DMS79 (cell line): ENCODE measurements around the gene FAM120AOS.
A peak's percentile ranks its signal among the peaks of the same experiment; 100 is the strongest.

Experiments
- DNase-seq: peaks from one replicate; lab custom pipeline; 2025; lab: John Stamatoyannopoulos, UW

Gene FAM120AOS

DNA sequence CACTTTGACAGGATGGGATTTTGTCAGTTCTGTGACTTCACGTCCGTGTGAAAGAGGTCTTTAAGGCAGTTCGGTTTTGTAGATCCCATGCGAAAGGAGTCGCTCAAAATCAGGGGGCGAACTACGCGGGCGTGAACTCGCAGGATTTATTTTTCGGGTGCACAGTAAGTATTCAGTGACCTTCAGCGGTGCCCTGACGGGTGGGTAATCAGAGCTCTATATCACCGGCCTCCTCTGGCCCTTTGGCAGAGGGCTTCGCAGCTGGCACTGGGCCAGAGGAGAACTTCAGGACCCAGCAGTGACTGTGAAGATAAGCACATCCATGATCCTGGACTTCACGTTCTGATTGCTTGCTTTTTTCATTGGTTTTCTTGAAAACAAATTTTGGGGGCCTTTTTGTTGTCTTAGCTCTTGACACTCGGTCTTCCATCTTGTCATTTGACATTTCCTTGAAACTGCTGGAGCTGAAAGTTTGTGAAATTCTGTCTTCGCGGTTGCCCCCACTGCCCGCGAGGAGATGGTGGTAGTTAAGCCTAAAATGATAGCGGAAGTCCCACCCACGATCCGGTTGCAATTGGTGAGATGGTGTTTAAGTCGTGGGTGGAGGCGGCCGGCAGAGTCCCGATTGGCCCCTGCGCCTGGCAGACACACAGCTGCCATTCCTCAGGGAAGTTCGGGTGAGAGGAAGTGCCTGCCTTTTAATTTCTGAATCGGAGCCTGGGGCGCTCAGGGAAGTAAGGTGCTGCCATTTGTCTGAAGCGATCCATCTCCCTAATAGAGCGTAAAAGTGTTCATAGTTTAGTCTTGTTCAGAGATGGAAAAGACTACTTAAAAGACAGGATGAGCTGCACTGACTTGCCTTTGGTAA, at the start of gene FAM120AOS:
Gene FAM120AOS, minus strand, starts transcription at position 535 of the 868 bp plus-strand sequence. CDS start 872 bp downstream, outside the sequence.
- DNase-seq = peak; percentile 78

DNA sequence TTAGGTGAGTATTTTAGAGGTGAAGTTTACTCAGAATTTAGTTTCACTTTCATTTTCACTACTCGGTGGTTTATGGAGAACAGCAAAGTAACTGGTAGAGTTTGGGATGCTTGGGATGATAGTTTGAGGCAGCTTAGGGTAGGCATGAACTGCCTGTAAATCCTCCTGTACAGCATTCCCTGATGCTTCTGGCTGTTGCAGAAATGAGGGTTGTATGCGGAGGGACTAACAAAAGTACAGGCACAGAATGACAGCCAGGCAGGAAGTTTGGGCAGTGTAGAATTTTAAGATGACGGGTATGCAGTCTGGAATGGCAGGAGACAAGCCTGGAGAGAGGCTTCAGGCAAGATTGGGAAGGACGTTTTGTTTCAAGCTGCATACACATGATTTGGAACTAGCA, 48.0 kb upstream of the FAM120AOS start:
- no peak for DNase-seq

DNA sequence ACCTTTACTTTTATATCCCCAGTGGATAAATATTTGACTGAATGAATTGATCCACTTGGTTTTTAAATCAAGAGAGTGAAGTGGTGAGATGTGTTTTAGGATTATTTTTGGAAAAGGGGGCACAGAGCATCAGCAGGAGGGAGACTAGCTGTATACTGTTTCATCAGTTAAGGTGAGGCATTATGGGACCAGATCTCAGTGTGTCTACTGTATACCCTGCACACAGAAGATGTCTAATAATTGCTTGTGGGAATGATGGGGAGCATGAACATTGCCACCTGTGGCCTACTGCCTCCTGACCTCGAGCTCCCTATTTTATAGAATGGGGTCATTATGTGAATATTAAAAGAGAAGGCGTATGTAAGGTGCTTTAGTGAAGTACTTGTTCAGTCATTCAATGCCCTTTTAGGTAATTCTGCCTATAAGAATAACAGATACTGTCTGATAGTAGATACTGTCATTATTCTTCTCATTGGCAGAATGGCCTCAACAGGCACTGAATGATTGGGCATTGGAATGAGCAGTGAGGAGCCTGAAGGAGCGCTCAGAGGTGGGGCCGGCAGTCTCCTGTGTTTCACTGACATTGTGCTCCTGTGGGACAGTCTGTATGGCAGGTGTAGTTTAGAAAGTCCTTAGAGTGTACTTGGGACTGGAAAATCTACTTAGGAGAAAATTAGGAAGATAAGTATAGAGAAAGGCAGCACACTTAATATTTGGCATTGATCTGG, 47.4 kb upstream of the FAM120AOS start:
- no peak for DNase-seq

DNA sequence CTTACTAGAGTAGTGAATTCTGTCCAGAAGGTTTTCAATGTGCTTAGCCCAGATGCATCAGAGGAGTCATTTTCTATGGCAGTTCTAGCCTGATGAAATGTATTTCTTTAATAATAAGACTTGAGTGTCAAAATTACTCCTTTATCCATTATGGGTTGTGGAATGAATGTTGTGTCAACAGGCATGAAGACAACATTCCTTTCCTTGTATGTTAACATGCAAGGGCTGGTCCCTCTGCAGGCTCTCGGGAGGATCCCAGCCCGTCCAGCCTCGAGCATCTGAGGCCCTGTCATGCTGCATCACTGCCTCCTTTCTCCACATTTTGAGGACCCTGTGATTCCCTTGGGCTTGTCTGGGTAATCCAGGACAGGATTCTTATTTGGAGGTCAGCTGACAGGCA, 42.9 kb upstream of the FAM120AOS start:
- no peak for DNase-seq

DNA sequence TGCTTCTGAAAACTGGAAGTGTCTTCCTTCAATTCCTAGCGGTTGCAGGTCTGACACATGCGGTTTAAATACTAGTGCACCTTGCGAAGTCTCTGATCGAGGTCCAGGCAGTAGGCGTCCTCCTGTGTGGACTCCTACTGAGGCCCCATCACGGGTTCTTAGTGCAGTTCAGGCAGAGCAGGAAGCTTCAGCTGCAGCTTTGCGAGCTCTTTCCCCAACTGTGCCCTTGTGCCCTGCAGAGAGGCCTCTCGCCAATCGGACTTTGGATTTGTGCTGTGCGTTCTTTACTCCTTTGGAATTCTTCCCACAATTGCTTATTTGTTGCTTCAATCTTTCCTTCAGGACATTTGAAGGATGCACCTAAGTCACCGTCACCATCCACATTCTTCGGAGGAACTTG, 40.6 kb upstream of the FAM120AOS start:
- no peak for DNase-seq

DNA sequence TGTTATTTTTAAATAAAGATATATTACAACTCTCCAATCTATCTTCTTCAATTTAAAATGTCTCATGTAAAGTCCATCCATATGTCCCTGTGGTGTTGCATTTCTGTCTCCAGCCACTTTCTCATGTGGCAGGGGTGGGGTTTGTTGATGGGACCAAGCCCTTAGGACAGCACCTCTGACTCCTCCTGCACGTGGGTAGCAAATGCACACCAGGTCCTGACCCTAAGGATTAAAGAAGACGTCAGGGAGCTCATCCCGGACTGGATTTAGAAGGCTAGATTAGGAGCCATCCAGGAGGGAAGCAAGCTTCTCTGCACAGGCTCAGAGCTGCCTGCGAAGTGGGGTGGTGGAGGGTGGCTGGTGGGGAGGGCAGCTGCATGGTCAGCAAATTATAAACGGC, 38.9 kb upstream of the FAM120AOS start:
- no peak for DNase-seq

DNA sequence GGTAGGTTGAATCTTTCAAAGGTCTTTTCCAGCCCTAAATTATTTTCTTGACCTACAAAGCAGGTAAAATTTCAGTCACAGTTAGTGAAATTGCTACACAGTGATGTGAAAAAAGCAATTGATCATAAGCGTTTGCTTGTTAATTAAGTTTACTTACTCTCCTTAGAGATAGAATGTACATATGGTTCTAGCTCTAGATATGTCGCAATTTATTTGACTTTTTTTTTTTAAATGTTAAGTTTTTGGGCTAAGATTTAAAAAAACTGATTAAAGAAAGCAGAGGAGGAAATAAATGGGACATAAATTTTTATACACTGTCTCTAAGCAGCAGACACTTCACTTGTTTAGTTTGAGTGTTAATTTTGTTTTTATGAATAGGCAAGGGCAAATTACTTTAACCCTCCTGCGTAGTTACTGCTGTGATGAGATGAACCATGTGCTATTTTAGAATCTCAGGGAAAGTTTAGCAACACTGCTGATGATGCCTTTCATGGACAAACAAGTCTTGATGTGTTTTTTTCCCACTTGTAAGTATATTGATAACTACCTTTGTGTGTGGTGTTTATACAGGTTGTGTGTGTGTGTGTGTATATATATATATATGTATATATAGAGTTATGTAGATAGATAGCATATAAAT, 38.3 kb upstream of the FAM120AOS start:
- no peak for DNase-seq

DNA sequence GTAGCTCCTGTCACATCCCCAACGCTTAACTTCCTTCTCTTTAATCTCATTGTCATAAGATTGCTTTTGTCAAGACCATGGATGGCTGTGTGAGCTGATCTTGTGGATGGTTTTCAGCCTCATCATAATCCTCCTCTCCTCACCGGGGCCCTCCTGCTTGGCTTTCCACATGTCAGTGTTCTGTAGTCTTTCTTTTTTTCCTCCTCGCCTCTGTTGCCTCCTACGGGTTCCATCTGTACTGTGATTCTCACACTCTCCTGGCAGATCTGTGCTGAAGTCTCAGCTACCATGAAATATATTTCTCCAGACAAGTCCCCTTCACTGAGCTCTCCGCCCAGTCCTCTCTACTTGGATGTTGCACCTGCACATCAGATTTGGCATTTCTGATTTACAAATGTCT, 34.9 kb upstream of the FAM120AOS start:
- no peak for DNase-seq

DNA sequence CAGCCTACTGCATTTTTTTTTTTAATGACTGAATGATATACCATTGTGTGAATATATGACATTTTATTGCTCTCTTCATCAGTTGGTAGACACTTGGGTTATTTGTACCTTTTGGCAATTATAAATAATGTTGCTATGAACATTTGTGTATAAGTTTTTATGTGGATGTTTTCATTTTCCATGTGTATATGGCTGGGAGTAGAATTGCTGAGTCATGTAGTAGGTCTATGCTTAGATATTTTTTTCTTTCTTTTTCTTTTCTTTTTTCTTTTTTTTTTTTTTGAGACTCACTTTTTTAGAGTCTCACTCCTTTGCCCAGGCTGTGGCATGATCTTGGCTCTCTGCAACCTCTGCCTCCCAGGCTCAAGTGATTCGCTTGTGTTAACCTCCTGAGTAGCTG, 32.9 kb upstream of the FAM120AOS start:
- DNase-seq = no peak

DNA sequence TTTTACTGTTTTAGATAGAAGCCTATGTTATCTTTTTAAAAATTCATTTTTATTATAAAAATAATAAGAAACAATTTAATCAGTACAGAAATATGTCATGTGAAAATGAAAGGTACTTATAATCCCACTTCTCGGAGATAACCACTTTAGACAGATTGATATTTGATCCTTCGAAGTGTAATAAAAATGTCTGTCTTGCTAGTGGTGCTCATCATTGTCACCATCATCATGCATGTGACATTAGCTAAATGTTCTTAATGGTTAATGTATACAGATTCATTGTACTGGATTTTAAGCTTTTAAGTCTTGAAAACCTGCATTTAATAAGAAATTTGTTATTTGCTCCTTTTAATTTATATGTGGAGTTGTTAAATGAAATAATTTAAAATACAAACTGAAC, 30.1 kb upstream of the FAM120AOS start:
- DNase-seq = no peak

DNA sequence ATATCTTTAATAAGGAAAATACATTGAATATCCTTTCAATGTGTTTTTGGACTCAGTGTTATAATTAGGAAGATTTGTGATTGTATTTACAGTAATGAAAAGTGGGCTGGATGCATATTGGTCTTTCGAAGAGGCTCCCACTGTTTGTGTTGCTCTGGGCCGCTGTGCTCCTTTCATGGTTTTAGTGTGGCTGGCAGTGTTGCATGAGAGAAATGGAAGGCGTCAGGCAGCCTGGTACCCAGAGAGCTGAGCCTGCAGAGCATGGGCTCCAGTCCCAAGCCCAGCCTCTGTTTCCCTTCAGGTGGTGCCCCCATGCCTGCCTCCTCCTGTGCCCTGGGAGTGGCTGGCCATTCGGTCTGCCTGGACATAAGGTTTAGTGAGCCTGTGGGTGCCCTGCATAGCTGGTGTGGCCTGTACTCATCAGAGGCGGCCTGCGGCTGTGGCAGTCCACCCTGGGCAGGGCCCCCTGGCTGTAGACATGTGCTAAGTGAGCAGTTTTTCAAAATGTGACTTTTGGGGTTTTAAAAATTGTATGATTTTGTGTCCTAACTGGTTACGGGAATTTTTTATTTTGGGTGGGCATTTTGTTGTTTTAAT, 27.4 kb upstream of the FAM120AOS start:
- DNase-seq = no peak

DNA sequence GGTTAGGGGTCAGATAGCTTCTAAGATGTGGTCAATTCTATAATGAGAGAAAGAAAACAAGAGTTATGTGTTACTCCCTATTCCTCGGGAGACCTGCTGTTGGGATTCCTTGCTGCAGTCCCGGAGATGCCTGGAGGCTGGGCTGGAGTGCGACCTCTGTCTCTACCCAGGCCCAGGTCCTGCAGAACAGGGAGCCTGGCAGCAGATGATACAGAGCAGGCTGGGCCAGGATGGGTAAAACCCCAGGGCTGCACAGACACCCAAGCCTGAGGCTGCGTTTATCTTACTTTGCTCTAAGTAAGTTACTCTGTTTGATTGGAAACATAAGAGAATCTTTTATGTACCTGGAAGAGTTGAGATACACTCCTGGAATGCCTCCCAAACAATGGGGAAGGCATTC, 26.9 kb upstream of the FAM120AOS start:
- DNase-seq = no peak

DNA sequence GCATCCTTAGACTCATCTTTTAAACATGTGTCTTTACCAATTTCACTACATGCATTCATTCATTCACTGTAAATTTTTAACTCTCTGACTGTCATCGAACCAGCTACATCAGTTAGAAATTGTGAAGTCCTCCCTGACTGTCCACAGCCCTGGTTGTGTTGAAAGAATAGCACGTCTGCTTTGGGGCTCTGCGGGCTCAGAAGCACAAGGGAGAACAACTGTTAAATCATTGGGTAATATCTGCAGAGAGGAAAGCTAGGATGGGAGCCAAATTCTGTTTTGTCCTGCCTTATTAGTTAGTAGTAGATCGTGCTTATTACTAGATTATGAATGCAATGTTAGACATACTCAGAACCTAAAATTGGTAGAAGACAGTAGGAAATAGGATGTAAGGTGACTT, 26.3 kb upstream of the FAM120AOS start:
- DNase-seq = no peak

DNA sequence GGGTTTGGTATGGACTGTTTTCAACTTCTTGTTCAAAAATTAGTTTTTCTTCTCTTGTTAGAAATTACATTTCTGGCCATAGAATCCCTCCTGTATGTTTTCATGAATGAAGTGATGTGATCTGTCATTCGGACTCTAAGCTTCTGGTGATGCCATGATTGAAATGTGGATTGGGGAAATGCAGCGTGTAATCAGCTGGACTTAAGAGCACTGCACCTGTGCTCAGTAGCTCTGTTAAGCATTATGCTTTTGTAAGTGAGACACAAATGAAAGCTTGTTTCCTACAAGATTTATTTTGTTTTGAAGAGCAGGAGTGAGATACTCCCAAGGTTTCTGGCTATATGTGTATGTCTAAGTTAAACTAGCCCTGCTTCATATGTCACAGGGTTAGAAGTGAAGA, 24.0 kb upstream of the FAM120AOS start:
- DNase-seq = no peak

DNA sequence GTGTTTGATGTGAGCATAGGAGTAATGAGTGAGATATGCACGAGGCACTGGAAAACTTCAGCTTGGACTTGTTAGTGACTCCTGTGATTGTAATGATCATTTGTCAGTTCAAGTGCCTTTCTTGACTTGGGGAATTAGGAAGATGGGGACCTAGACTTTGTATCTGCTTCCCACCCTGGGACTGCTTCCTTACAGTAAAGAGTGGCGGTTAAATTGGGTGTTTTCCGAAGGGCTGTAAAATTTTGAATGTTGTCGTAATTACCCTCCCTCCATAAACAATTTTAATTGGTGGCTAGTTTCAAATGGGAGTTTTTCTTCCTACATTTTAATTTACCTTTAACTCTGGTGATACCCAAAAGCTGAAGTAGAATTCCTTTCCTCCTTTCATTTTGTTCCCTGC, 23.5 kb upstream of the FAM120AOS start:
- DNase-seq = no peak

DNA sequence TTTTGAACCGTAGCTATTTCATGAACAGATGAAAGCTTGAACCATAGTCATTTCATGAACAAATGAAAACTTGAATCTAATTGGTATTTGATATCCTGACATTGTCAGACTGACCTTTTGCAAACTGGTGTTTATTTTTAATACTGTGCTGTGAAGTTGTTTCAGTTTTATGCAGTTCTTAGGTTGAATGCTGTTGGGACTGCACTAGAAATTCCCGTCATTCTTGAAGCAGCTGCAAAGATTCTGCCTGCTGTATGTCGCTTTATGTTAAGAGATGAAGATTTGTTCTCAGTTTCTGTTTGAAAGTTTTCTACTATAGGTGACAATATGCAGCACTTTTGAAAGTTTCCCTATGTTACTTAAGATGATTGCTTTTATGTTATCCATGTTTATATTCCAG, 22.5 kb upstream of the FAM120AOS start:
- DNase-seq = no peak

DNA sequence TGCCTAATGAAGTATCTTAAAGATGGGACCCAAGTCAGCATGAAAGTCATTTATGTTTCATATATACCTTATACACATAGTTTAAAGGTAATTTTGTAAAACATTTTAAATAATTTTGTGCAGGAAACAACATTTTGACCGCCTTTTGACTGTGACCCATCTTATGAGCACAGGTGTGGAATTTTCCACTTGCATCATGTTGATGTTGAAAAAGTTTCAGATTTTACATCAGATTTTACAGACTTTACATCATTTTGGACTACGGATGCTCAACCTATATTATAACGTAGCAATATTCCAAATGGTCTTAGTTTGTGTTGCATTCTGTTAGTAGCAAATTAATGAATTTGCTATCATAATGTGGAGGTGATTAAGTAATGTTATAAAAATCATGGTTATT, 21.7 kb upstream of the FAM120AOS start:
- DNase-seq = no peak

DNA sequence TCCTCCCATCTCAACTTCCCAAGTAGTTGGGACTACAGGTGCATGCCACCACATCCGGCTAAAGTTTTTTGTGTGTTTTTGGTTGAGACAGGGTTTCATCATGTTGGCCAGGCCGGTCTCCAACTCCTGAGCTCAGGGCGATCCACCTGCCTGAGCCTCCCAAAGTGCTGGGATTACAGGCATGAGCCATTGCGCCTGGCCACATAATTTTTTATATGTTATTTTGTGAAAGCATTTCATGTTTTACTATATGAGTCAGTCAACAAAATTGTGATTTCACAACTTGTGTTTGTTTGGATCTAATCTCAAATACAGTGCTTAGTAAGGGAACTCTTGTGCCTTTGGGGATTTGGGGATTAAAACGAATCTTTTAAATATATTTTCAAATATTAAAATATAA, 20.0 kb upstream of the FAM120AOS start:
- DNase-seq = no peak

DNA sequence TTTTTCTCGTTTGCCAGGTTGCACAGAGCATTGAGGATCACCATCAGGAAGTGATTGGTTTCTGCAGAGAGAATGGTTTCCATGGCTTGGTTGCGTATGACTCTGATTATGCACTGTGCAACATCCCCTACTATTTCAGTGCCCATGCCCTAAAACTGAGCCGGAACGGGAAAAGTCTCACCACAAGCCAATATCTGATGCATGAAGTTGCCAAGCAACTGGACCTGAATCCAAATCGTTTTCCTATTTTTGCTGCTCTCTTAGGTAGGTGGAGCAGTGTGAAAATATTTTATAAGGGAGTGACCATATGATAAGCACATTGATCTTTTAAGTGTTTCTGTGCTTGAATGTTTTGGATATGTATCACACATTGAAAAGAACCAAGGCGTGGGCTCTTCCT, 17.7 kb upstream of the FAM120AOS start:
- DNase-seq = no peak

DNA sequence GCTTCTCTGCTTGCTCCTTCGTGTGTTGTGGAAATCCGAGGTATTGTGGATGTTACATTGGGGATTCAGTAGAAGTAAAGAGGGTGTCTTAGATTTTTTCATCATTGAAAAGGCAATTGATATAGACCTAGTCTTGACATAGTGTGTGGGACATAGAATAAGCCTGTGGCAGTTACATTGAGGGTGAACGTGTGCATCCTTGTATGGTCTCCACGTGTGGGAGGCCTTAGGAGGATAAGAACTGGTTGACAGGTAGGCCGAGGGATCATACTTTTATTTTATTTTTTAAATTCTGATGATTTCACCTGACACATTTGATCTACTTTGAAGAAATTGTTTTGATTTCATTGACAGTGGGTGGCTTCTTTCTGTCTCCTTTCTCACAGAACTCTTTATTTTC, 17.0 kb upstream of the FAM120AOS start:
- no peak for DNase-seq

DNA sequence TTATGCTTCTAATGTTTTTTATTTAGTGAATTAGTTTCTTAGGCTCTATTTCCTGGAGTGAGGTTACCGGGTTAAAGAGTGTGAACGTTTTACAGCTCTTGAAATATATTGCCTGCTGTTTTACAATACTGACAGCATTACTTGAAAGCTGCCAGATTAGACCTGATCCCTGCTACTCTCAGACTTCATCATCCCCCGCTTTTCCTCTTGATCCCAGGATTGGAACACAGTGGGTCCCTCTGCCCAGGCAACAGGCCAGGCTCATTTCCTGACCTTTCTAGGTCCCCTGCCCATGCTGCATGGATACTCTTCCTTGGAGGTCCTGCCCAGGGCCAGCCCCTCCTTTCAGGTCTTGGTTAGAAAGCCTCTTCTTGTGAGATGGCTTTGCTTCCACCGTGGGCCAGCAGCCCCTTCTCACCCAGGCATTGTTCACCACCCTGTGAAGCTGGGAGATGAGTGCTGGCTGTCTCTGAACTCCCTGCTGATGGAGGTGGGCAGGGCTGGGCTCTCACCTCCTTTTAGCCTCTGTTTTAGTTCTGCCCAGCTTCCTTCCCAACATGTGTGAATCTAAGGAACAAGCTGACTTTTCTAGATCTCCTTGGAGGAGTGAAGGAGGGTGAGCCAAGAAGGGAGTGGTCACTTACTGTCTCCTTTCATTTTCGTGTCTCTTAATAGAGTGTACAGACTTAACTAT, 15.5 kb upstream of the FAM120AOS start:
- DNase-seq = no peak

DNA sequence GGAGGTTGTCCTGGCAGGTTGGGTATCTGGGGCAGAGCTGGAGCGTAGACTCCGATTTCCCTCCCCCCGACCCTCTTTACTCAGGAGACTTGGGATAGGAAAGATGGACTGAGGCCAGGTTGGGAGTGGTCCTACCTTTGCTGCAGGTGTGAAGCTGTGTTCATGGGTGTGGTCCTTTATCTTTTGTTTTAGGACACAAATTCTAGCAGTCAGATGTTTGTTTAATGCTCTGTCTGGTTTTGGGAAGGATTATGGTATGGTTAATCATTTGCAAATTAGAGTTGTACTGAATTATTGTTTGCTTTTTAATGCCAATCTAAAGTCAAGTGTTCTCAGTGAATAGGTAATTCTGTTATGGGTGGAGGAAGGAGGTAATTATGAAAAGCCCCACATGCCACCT, 14.1 kb upstream of the FAM120AOS start:
- no peak for DNase-seq
